ENCODE measurements around the gene ASIC1.

Gene ASIC1

GRCh38 chr12:50110127-50110761 is 52.8 kb downstream of the ASIC1 start:
- DNase-seq: no peak

DNA sequence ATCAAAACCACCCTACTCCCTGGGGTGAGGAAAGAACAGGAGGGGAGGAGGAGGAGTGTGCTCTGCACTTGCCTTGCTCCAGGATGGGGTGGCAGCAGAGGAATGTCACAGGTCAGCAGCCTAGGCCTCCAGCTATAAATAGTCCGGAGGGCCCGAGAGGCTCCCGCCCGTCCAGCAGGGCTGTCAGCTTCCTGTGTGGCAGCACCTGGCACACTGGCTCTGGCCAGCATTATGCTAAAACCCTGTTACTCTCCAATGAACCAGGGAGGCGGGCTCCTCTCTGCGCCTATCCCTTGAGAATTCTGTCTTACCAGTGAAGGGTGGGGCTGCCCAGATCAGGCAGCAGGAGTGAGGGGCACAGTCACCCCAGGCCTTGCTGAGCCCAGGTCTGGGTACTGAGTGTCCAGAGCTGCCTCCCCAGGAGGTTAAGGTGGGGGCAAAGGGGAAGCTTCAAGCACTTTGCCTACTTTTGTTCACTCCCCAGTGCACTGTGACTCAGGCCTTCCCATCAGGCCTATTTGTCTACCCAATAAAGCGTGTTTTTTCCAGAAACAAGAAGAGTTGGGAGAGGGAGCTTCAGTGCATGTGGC is 53.5 kb downstream of the ASIC1 start:
- DNase-seq: peak; percentile 16

GRCh38 chr12:50111395-50111692 is 53.9 kb downstream of the ASIC1 start:
- DNase-seq: no peak

- DNase-seq: peak; percentile 99
Observed at GRCh38 chr12:50111693-50112455, 54.5 kb downstream of the ASIC1 start, which contains the start of gene COX14. COX14 (plus strand) TSS chr12:50112236; CDS start chr12:50120044, 7,808 bp downstream.

DNA sequence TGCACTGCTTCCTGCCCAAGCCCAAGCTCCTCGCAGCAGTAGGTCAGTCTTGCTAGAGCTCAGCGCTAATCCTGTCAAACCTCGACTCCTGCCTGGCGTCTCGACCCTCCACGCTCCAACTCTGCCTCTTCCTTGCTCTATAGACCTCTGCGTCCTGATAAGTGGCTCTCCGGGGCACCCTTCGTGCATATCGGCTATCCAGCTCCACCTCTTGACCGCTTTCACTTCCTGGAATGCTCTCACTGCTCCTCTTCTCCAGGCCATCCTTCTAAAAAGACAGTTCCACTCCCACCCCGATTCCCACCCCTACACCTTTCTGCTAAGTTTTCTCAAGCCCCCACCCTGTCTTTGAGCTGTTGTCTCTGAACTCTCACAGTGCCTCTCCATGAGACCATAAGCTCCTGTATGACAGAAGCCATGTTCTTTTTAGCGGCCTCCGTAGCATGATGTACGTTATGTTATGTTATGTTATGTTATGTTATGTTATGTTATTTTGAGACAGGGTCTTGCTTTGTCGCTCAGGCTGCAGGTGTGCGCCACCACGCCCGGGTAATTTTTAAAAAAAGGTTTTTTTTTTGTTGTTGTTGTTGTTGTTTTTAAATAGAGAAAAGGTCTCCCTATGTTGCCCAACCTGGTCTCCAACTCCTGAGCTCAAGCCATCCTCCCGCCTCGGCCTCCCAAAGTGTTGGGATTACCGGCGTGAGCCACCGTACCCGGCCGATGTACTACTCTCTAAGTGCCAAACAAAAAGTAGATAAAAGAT is 55.2 kb downstream of the ASIC1 start:
- DNase-seq: no peak

DNA sequence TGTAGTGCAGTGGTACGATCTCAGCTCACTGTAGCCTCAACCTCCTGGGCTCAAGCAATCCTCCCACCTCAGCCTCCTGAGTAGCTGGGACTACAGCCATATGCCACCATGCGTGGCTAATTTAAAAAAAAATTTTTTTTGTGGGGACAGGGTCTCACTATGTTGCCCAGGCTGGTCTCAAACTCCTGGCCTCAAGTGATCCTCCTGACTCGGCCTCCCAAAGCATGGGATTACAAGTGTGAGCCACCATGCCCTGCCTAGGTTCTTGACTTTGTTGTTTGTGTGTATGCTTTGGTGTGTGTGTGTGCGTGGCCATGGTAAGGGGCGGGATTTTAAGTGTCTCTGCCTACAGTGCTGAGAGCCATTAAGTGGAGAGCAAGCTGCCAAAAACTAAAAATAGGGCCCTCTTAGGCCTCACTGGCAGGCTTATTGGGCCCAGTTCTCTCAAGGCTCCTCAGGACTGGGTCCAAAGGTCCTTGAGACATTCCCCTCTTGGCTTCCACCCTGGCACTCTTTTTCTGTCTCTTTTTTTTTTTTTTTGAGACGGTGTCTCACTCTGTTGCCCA is 59.7 kb downstream of the ASIC1 start:
- DNase-seq: no peak

DNA sequence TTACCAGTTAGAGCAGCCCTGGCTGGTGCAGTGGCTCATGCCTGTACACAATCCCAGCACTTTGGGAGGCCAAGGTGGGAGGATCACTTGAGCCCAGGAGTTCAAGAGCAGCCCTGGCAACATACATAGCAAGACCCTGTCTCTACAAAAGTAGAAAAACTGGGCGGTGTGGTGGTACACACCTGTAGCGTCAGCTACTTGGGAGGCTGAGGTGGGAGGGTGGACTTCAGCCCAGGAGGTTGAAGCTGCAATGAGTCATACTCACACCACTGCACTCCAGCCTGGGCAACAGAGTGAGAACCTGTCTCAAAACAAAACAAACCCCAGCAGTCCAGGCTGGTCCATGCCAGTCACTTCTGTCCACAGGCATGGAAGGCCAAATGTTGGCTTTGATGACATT is 62.0 kb downstream of the ASIC1 start:
- no peak for DNase-seq

GRCh38 chr12:50120521-50120920 is 63.1 kb downstream of the ASIC1 start:
- no peak for DNase-seq

GRCh38 chr12:50120953-50121352 is 63.6 kb downstream of the ASIC1 start:
- DNase-seq: no peak

- DNase-seq: no peak
Observed at GRCh38 chr12:50121641-50122040, 64.2 kb downstream of the ASIC1 start.

DNA sequence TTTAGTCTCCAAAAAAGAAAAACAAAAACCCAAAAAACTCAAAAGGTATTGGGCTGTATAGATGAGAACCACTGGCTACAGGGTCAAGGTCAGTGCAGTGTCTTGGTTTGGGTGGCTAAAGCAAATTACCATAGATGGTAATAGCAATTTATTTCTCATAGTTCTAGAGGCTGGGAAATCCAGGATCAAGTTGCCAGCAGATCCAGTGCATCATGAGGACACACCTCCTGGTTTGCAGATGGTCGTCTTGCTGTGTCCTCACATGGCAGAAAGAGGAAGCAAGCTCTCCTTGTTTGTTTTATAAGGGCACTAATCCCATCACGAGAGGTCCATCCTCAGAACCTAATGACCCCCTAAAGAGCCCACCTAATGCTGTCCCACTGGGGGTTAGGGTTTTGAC is 65.8 kb downstream of the ASIC1 start:
- DNase-seq: no peak

DNA sequence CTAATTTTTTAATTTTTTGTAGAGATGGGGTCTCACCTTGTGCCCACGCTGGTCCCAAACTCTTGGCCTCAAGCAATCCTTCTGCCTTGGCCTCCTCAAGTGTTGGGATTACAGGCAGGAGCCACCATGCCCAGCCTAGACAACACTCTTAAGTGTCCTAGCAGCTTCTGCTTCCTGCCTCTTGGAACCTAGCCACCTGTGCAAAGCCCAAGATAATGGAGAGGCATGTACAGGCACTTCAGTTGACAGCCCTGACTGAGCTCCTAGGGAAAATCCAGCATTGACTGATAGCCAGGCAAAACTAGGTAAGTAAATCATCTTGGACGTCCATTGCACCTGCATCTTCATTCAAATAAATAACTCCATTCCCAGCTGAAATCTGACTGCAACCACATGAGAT is 70.2 kb downstream of the ASIC1 start:
- DNase-seq: no peak

DNA sequence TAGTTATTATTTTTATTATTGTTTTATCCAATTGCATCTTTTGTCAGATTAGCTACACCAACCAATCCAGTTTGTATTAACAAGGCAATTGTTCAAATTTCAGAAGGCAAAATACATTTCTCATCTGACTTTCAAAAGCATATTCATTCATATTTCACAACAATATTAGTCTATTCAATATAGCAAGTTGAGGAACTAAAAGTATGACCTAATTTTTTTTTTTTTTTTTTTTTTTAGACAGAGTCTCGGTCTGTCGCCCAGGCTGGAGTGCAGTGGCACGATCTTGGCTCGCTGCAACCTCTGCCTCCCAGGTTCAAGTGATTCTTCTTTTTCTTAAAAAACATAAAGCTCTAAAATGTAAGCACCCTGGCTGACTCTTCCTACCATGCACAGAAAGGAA is 71.9 kb downstream of the ASIC1 start:
- DNase-seq: no peak

DNA sequence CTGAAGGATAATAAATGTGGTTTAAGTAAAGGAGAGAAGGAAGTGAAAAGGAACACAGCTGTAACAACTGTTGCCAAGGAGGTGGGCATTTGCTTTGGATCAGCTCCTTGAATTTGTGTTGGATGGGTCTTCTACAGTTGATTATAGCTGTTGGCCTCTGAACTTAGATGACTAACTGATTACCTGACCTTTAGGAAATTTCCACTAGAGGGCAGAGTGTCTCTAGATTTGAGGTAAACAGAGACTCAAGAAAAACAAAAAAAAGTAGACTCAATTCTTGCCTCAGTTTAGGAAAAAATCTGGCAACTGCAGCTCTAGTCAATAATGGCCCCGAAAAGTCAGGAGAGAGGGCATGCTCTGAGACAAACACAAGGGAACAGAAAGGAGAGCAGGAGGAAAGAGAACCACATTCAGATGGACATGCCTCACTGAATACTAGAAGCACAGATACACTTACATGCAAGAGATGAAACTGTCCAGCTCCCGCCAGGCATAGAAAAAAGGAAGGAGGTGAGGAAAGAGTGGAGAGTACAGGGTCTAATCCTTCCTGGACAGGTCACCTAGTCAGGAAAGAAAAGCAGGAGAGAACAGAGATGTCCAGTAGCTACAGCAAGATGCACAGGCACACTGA is 75.2 kb downstream of the ASIC1 start:
- no peak for DNase-seq

Data from CD4-positive, alpha-beta T cell treated with Interleukin-17A for 4 hours (primary cell).